ENCODE data around the gene GAB4.

Gene GAB4

DNA sequence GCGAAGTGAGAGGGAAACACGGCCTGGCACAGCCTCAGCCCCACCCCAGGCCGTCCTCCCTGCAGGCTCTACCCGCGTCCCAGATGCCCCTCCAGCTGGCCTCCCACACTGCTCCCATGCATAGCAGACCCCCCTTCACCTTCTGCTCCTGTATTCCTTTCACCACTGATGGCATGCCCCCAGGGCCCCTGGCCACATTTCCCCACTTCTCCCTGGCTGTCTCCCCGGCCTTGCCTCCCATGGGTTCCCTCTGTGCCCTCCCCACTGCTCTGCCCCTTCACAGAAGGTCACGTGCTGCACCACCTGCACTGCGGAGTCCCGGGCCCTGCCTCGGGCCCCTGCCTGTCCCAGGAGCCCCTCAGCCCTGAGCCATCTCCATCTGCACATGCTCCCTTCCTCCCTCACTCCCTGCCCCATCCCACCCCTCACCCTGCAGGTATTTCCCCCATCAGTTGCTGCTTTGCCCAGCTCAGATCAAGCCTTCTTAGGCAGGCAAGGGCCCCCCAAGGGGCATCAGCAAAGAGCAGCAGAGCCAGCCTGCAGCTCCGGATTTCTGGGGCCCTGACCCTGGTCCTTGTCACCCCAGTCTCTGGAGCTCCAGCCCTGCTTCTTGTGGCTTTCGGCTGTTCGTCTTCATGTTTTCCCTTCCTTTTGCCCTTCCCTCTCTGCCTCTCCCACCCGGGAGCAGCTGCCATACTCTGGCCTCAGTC, 46.4 kb downstream of the GAB4 start:
- TF ChIP-seq, protein P1, sequence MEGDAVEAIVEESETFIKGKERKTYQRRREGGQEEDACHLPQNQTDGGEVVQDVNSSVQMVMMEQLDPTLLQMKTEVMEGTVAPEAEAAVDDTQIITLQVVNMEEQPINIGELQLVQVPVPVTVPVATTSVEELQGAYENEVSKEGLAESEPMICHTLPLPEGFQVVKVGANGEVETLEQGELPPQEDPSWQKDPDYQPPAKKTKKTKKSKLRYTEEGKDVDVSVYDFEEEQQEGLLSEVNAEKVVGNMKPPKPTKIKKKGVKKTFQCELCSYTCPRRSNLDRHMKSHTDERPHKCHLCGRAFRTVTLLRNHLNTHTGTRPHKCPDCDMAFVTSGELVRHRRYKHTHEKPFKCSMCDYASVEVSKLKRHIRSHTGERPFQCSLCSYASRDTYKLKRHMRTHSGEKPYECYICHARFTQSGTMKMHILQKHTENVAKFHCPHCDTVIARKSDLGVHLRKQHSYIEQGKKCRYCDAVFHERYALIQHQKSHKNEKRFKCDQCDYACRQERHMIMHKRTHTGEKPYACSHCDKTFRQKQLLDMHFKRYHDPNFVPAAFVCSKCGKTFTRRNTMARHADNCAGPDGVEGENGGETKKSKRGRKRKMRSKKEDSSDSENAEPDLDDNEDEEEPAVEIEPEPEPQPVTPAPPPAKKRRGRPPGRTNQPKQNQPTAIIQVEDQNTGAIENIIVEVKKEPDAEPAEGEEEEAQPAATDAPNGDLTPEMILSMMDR (IDR thresholded peaks at IDR 0.05; ENCODE audit: low read depth, low read length) = no peak
- no peak overlapping the region for H3K4me3 ChIP-seq (replicated peaks in 1 of 2; ENCODE audit: low read depth in 2 of 2, low read length in 2 of 2)
- no peak for DNase-seq (ENCODE audit: low read depth in 2 of 2)

DNA sequence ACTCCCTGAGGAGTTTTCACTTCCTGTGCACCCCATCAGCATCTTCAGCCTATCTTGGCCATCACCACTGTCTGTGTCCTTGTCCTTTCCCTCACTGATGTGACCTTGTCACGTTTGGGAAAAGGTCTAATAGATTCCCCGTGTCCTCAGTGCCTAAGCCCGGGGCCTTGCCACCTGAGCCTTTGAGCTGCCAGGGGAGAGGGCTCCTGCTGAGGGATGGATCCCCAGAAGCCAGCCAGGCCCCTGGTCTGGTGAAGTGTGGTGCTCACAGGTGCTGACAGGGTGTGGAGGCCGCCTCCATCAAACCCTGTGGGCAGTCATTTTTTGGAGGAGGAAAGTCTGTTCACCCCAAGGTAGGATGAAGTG, 47.2 kb downstream of the GAB4 start:
- no peak for DNase-seq (ENCODE audit: low read depth in 2 of 2)
- TF ChIP-seq, protein P1 (IDR thresholded peaks at IDR 0.05; ENCODE audit: low read depth, low read length) = no peak
- H3K4me3 ChIP-seq (replicated peaks in 1 of 2; ENCODE audit: low read depth in 2 of 2, low read length in 2 of 2) = no peak overlapping the region

DNA sequence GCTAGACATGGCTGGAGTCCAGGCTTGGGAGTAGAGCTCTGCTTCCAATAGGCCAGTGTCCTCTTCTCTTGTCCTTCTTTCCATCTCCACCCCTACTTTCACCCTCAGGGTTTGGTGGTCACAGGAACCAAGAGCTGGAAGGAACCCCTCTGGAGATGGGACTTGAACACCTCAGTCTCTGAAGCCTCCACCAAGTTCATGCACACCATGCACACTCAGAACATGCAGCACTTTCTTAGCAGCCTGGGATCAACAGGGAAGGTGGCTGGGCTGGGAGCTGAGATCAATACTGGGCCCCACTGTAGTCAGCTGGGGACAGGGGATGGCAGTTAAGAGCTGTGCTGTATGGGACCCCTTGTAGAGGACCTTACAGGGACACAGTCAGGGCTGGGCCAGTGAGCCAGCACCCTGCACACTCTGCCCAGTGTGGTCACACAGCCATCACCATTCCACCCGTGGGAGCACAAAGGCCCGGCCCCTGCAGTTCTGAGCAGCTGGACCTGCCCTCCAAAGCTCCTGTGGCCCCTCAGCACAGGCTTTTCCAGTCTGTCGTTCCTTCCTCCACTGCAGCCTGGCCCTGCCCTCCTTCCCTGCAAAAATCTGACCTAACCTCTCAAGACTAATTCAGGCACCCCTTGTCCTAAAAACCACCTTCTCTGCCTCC, 47.7 kb downstream of the GAB4 start:
- no peak for DNase-seq (ENCODE audit: low read depth in 2 of 2)
- TF ChIP-seq, protein P1 (IDR thresholded peaks at IDR 0.05; ENCODE audit: low read depth, low read length) = no peak
- H3K4me3 ChIP-seq (replicated peaks in 1 of 2; ENCODE audit: low read depth in 2 of 2, low read length in 2 of 2) = no peak overlapping the region

DNA sequence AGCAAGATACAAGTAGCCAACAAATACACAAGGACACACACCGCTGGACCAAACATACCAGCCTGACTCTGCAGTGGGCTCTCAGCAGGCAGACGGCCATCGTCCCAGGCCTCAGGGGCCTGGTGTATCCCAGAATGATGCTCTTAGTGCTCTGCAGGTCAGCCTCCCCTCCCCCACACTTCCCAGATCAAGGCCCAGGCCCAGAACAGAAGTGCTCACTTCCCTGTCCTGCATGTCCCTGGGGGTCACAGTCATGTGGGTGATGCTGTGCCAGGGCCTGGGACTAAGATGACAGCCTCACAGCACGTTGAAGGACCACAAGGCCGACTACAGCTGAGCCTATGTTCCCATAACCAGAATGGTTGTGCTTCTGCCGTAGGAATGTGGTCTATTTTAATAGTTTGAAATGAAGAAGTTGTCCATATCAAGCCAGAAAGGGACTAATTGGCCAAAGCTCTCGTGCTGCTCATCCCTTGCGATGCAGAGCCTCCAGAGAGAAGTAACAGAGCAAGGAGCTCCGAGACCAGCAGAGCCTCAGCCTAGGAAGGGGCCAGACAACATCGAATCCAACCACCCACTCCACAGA, 48.6 kb downstream of the GAB4 start:
- no peak overlapping the region for H3K4me3 ChIP-seq (replicated peaks in 1 of 2; ENCODE audit: low read depth in 2 of 2, low read length in 2 of 2)
- DNase-seq (ENCODE audit: low read depth in 2 of 2) = no peak
- TF ChIP-seq, protein P1 (IDR thresholded peaks at IDR 0.05; ENCODE audit: low read depth, low read length) = no peak

DNA sequence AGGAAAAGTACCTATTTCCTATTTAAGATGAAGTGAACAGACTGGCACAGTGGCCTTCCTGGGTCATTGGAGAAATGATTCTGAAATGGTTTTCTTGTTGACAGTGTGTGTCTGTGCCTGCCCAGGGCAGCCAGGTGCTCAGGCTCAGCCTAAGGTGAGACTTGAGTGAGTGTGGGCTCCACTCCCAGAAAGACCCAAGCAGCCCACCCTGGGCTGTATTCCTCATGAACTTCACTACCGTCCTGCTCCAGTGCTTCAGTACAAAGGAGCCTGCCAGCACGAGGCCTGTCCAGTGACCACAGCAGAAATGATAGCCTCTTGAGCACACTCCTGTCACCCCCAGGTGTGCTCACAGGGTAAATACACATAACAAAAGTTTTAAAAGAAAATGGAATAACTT, 49.5 kb downstream of the GAB4 start:
- no peak overlapping the region for H3K4me3 ChIP-seq (replicated peaks in 1 of 2; ENCODE audit: low read depth in 2 of 2, low read length in 2 of 2)
- TF ChIP-seq, protein P1 (IDR thresholded peaks at IDR 0.05; ENCODE audit: low read depth, low read length) = no peak
- no peak for DNase-seq (ENCODE audit: low read depth in 2 of 2)

DNA sequence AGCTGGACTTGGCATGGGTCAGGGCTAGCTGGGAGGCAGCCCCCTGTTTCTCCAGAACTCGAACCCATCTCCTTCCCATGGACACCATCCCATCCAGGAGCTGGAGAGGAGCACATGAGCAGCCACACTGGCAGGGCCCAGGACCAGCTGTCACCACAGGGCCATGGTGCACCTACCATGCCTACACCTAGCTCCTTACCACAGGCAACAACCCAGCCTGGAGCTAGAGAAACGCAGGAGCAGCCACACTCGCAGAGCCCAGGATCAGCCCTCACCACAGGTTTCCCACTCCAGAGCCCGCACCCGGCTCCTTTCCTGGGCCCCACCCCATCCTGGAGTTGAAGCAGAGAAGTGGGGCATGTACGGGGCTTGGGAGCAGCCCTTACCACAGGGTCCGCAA, 50.2 kb downstream of the GAB4 start:
- H3K4me3 ChIP-seq (replicated peaks in 1 of 2; ENCODE audit: low read depth in 2 of 2, low read length in 2 of 2) = no peak overlapping the region
- no peak for DNase-seq (ENCODE audit: low read depth in 2 of 2)
- TF ChIP-seq, protein P1 (IDR thresholded peaks at IDR 0.05; ENCODE audit: low read depth, low read length) = no peak

All from cardiac fibroblast (primary cell).